ENCODE measurements around the gene EFR3B.
"Not testable (repeated sequence)": the region's sequence is repeated elsewhere in the genome, so short reads cannot be mapped to it uniquely, and the experiment has no call there.

EFR3B gene

DNA sequence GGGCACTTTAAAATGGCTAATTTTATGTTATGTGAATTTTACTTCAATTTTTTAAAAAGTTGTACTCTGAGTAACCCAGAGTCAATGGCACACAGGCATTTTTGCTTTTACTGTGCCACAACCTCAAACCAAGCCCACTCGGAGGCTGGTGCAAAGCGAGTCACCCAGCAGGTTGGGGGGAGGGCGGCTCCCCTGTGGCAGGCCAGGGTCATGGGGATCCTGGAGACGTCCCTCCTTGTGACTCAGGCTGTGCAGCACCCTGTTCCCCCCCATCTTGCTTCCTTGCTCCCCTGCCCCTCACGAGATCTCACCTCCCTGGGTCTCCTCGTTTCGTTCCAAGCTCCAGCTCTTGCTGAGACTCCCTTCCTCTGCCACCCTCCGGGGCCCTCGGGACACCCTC lies 67.9 kb downstream of the EFR3B start:
- DNase-seq = no peak

DNA sequence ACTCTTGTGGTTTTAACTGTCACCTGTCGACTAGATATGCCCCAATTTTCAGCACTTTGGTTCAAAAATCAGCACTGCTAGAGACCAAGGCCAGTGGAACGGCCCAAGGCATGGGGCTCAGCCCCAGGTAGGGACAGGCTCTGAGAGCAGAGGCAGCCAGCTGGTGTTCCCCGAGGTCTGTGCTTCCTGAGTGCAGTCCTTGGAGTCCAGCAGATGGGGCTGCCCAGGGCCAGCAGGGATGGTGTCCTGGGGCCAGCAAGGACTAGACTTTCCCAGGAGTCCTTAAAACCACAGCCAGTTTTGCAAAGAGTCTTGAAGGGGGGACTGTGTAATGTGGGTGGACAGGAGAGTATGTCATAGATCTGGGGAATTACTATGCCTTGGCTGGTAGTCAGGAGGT lies 70.2 kb downstream of the EFR3B start:
- no peak for DNase-seq

DNA sequence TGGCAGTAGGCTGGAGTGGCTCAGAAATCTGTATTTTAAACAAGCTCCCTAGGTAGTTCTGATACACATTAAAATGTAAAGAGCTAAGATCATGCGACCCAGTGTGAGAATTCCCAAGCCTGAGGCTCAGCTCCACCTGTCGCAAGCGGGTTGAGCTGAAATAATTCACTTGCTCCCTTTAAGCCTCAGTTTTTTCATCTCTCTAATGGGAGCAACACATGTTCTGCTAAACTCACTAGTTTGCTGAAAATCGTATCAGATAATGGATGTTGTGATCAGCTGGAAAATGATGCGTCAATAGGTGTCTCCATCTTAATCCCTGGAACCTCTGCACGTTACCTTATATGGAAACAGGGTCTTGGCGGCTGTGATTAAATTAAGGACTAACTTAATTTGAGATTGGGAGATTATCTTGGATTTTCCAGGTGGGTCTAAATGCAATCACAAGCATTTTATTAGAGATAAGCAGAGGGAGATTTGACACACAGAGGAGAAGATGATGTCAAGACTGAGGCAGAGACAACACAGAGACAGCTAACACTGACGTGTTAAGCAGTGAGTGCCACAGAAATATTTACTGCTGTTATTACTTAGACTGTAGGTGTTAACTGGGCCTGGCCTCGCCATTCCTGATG lies 73.5 kb downstream of the EFR3B start:
- no peak for DNase-seq

- no peak for DNase-seq
Measured at GRCh38 chr2:25115902-25116301, 74.0 kb downstream of the EFR3B start.

DNA sequence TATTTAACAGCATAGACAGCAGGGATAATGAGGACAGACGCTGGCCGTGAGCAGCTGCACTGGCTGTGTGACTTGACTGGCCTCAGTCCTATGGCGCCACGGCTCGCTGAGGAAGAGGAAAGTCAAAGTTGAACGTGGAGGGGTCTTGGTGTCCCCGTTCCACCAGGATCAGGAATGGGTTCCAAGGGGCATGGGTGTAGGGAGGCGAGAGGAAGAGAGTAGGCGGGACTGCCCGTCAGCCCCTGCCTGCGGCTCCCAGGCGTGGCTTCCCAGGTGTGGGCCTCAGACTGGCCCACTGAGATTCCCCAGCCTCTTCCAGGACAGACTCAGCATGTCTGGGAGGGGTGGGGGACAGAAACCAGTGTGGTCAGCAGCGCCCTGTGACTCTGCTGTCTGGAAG lies 75.1 kb downstream of the EFR3B start:
- no peak for DNase-seq

DNA sequence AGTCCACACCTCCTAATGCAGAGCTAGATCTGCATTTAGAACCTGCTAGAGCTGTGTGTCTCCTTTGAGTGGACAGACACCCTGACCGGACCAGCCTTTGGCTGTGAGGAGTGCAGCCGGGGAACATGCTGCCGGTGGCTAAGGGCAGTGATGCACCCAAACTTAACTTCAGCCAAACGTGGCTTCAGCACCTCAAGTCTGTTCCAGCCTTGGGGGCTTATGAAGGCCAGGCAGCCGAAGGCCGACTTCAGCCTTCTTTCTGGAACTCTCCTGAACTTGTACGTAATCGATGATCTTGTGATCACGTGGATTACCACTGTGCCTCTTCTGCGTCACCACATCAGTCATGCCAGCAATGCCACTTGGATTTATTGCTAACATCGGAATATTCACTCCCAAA lies 77.4 kb downstream of the EFR3B start:
- no peak for DNase-seq

DNA sequence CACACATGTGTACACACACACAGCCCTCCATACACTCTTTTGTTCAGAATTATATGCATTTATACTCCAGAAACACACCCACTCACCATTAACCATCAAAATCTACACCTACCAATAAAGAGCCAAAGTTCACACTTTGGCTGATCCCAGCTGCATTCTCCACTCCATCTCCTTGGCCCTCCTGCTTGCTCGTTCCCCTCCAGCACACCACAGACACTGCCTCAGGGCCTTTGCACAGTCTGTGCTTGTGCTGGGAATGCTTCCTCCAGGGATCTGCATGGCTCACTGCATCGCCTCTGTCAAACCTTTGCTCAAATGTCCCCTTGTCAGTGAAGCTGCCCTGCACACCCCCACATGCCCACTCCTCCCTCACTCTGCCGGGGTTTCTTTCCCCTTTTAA lies 80.5 kb downstream of the EFR3B start:
- DNase-seq = no peak

GRCh38 chr2:25123682-25124081 lies 81.8 kb downstream of the EFR3B start:
- DNase-seq = no peak

DNA sequence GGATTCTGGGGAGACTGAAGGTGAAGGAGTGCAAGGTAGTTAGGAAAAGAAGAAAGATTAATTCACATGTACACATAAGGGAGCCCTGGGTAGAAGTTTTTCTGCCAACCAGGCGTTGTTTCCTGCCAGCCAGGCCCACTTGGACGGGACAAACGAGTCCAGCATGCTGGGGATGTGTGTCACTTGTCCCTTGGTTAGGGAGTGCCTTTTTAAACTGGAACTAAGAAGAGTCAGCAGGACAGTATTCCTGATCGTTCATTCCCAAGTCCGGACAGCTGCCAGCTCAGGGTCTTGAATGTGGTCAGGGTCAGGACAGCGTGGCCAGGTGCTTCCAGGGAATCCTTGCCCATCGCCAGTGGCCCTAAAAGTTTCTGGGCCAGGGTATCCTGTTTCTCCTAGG lies 83.3 kb downstream of the EFR3B start:
- DNase-seq = no peak

DNA sequence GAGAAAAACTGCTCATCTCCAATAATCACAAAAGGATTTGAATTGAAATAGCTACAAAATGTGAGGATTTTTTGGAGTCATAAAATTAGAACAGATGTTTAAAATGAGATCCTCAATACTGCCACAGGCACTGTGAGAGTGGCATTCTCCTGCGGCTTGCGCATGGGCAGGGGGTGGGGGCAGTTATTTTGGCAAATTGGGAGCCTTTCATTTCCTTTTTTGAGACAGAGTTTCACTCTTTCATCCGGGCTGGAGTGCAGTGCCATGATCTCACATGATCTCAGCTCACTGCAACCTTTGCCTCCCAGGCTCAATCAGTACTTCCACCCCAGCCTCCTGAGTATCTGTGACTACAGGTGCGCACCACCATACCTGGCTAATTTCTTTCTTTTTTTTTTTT lies 84.1 kb downstream of the EFR3B start:
- DNase-seq = no peak

- DNase-seq = not testable (repeated sequence)
Measured at GRCh38 chr2:25127071-25127470, 85.2 kb downstream of the EFR3B start.

GRCh38 chr2:25127646-25128045 lies 85.8 kb downstream of the EFR3B start:
- DNase-seq = no peak

DNA sequence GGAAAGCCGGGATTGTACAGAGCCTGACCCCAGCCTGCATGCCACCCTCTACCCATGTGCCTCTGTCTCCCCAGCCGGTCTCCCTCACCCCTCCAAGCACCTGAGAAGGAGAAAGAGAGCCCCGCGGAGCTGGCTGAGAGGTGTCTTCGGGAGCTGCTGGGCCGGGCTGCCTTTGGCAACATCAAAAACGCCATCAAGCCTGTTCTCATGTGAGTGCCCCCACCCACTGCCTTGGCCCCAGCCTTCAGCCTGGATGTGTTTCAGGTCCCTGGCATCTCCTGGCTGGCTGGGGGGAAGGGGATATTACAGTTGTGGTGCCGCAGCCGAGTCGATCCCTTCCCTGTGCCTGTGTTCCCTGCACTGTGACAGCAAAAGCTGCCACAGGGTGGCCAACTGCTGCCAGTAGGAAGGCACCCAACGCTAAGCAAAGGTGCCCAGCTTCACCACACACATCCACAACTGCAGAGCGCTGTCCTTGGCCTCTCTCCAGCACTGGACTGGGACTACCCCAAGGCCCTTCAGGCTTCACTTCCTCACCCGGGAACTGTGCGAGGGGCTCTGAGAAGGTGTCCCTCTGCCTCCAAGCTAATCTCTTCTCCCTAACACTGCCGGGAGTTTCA lies 88.1 kb downstream of the EFR3B start:
- DNase-seq = no peak

- DNase-seq = no peak
Measured at GRCh38 chr2:25131253-25131566, 89.3 kb downstream of the EFR3B start.

DNA sequence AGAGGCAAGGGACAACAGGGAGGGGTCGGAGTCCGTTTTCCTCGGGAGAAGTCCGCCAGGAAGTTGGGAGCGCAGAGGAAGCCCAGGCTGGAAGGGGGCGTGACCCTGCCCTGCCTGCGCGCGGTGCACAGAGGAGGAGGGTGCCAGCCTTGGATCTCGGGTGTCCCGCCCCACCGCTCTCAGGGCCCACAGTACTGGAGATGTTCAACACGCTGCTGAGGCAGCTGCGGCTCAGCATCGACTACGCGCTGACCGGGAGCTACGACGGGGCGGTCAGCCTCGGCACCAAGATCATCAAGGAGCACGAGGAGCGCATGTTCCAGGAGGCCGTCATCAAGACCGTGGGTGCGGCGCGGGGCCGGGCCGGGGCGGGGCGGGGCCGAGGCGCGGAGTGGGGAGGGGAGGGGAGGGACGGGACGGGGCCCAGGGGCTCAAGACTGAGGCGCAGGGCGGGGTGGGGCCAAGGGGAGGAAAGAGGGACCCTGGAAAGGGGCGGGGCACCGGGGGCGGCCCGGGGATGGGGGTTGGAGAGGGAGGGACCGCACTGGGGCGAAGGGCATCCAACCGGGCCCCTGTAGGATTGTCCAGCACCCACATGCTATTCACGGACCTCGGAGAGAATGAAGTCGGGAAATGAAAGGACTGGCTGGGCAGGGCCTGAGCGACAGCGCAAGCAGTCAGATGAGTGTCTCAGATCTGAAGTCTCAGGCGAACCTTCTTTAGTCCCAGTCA lies 89.9 kb downstream of the EFR3B start:
- DNase-seq = no peak

DNA sequence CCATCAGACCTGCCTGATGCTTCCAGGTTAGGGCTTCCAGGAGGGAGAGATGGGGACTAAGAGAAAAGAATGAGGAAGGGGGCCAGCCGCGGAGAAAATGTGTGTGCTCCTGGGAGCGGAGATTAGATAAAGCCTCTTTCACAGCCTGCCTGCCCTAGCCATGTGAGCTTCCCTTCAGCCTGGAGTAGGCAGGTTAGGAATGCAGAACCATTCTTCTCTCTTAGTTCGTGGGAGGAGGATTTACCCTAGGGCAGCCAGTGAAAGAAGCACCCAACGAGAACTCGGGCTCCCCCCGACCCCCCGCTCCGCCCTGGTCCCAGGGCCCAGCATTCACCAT lies 90.4 kb downstream of the EFR3B start:
- no peak for DNase-seq

DNA sequence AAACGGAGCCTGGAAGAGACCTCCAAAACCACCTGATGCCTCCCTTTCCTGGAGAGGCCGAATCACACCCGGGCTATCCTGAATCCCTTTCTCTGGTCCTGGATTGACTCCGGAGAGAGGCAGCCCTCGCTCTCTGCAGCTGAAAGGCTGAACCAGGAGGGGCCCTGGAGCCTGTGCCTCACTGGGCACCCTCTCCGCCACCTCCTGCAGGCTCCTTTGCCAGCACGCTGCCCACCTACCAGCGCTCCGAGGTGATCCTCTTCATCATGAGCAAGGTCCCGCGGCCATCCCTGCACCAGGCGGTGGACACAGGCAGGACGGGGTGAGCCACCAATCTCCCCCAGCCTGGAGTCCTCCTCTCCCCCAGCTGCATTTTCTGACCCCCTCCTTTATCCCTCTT lies 90.8 kb downstream of the EFR3B start:
- no peak for DNase-seq

DNA sequence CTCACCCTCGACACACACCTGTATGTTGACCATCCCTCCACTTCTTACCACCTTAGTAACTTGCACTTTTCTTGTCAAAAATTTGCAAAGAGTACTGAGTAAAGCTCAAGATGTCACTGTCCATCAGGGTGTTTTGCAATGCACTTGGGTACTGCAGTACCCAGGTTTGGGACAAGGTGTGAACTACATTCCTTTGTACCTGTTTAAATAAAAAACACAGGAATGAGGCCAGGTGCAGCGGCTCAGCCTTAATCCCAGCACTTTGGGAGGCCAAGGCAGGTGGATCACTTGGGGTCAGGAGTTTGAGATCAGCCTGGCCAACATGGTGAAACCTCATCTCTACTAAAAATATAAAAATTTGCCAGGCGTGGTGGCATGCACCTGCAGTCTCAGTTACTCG lies 98.7 kb downstream of the EFR3B start:
- not testable (repeated sequence) for DNase-seq

DNA sequence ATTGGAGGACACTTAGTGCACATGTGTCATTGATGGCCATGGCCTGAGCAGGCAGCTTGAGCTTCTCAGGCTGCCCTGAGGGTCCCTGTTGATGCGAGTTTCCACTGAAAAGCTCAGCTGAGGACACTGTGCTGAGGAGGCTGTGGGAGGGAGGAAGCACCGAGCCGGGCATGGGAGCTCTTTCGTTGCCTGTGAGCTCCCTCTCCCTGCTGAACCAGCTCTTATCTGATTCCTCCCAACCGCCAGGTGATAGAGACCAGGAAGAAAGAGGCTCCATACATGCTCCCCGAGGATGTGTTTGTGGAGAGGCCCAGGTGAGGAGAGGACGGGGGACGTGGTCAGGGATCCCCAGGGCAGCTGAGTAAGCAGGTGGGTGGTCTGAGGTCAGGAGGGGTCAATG lies 99.2 kb downstream of the EFR3B start:
- no peak for DNase-seq

- DNase-seq = no peak
Measured at GRCh38 chr2:25145803-25146202, 103.9 kb downstream of the EFR3B start.

- no peak for DNase-seq
Measured at GRCh38 chr2:25146896-25147295, 105.0 kb downstream of the EFR3B start.

- DNase-seq = no peak
Measured at GRCh38 chr2:25149646-25150045, 107.8 kb downstream of the EFR3B start.

GRCh38 chr2:25150993-25151392 lies 109.1 kb downstream of the EFR3B start:
- not testable (repeated sequence) for DNase-seq

DNA sequence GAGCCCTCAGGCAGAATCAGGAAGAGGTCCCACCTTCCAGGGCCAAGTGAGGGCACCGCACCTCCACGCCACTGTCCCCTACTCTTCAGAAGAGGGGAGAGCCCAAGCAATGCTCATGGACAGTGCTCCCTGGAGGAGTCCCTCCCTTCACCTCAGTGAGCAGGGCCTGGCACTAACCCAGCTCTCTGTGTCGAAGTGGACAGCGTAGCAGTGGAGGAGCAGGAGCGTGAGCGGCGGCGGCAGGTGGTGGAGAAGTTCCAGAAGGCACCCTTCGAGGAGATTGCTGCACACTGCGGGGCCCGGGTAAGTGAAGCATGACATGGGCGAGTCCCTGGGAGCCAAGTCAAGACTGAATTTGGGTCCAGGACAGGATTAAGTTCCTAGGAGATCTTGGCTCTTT lies 109.8 kb downstream of the EFR3B start:
- DNase-seq = no peak

DNA sequence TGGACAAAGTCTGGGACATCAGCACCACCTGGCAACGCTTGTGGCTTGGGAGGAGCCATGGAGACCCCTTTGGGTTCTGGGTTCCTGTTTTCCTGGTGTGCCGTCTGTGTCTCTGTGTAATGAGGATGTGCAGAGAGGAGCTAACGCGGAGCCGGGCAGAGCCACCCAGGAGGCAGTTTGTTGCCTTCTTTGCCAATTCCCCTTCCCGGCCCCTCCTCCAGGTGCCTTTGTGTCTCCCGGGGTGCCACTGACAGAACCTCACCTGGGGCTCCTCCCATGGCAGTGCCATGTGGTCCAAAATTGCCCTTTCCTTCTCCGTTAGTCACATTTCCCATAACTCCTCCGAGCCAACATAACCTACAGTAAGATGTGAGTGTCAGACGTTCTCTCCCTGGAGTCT lies 113.5 kb downstream of the EFR3B start:
- DNase-seq = no peak

Data from cortex of kidney (tissue), 1 donor.